ENCODE results near the gene ICAM1. TPM values are rescaled to one million over a fixed set of nuclear protein-coding genes. Genes with fewer than 3 reads are reported as not detected.
A peak's percentile ranks its signal among the peaks of the same experiment; 100 is the strongest.

Gene ICAM1
- total and polyA plus RNA-seq, 10 of the 15 experiments (the other 5 are each of a cell fraction or from before 2014, with no cell fraction given), result 7.6 to 115 (median 60.2) TPM

DNA sequence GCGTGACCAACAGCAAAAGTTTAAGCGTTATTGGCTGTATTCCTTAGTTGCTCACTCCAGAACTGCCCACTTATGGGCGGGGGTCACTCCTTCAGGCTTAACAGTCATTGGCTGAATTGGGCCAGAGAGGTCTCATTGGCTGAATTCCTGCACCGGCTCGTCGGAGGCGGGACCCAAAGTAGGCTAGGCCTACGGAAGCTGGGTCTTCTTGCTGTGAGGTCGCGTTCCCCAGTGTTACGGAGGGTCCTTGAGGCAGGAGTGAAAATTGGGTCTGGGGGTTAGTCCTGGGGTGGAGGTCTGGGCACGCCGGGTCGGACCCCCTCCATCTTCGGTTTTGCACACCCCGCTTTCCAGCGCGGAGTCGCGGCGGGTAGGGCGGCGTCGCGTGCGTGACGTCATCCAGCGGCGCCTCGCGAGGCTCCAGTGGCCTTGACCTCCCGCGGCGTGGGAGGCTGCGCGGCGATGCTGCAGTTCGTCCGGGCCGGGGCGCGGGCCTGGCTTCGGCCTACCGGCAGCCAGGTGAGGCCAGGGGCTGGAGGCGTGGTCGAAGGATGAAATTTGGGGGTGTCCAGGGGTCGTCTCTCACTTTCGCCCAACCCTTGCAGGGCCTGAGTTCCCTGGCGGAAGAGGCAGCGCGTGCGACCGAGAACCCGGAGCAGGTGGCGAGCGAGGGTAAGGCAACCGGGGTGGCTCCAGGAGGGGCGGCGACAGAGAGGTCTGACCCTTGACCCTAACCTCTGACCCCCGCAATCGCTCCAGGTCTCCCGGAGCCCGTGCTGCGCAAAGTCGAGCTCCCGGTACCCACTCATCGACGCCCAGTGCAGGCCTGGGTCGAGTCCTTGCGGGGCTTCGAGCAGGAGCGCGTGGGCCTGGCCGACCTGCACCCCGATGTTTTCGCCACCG, 18.9 kb upstream of the ICAM1 start, which contains the start of gene MRPL4 (continued):
- TF ChIP-seq ZNF622 (IDR thresholded peaks at IDR 0.05), result no peak
- TF ChIP-seq NFYB (IDR thresholded peaks at IDR 0.05; ENCODE audit: insufficient read depth, low read depth, low read length), result peak; percentile 99
- TF ChIP-seq, protein P1, sequence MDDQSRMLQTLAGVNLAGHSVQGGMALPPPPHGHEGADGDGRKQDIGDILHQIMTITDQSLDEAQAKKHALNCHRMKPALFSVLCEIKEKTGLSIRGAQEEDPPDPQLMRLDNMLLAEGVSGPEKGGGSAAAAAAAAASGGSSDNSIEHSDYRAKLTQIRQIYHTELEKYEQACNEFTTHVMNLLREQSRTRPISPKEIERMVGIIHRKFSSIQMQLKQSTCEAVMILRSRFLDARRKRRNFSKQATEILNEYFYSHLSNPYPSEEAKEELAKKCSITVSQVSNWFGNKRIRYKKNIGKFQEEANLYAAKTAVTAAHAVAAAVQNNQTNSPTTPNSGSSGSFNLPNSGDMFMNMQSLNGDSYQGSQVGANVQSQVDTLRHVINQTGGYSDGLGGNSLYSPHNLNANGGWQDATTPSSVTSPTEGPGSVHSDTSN (IDR thresholded peaks at IDR 0.05; ENCODE audit: insufficient replicate concordance, low read depth, low read length), result no peak
- TF ChIP-seq, protein P2, sequence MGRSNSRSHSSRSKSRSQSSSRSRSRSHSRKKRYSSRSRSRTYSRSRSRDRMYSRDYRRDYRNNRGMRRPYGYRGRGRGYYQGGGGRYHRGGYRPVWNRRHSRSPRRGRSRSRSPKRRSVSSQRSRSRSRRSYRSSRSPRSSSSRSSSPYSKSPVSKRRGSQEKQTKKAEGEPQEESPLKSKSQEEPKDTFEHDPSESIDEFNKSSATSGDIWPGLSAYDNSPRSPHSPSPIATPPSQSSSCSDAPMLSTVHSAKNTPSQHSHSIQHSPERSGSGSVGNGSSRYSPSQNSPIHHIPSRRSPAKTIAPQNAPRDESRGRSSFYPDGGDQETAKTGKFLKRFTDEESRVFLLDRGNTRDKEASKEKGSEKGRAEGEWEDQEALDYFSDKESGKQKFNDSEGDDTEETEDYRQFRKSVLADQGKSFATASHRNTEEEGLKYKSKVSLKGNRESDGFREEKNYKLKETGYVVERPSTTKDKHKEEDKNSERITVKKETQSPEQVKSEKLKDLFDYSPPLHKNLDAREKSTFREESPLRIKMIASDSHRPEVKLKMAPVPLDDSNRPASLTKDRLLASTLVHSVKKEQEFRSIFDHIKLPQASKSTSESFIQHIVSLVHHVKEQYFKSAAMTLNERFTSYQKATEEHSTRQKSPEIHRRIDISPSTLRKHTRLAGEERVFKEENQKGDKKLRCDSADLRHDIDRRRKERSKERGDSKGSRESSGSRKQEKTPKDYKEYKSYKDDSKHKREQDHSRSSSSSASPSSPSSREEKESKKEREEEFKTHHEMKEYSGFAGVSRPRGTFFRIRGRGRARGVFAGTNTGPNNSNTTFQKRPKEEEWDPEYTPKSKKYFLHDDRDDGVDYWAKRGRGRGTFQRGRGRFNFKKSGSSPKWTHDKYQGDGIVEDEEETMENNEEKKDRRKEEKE (IDR thresholded peaks at IDR 0.05), result no peak
- peak; percentile 92 for TF ChIP-seq MXI1 (IDR thresholded peaks at IDR 0.05; ENCODE audit: low read depth, low read length)
- 0 out of 2 replicates have a peak, but pooled peaks have one; percentile 47 for TF ChIP-seq TARDBP (IDR thresholded peaks at IDR 0.05; ENCODE audit: borderline replicate concordance)
- TF ChIP-seq SP1 (IDR thresholded peaks at IDR 0.05; ENCODE audit: low read depth, low read length), result peak; percentile 92
- no peak for TF ChIP-seq SUZ12 (IDR thresholded peaks at IDR 0.05; ENCODE audit: unreplicated experiment)
- no peak for TF ChIP-seq JUNB (IDR thresholded peaks at IDR 0.05)
- TF ChIP-seq RUNX3 (IDR thresholded peaks at IDR 0.05; ENCODE audit: low read length), result peak; percentile 41; the same call in 1 of the 2 replicates
- TF ChIP-seq, protein P3, sequence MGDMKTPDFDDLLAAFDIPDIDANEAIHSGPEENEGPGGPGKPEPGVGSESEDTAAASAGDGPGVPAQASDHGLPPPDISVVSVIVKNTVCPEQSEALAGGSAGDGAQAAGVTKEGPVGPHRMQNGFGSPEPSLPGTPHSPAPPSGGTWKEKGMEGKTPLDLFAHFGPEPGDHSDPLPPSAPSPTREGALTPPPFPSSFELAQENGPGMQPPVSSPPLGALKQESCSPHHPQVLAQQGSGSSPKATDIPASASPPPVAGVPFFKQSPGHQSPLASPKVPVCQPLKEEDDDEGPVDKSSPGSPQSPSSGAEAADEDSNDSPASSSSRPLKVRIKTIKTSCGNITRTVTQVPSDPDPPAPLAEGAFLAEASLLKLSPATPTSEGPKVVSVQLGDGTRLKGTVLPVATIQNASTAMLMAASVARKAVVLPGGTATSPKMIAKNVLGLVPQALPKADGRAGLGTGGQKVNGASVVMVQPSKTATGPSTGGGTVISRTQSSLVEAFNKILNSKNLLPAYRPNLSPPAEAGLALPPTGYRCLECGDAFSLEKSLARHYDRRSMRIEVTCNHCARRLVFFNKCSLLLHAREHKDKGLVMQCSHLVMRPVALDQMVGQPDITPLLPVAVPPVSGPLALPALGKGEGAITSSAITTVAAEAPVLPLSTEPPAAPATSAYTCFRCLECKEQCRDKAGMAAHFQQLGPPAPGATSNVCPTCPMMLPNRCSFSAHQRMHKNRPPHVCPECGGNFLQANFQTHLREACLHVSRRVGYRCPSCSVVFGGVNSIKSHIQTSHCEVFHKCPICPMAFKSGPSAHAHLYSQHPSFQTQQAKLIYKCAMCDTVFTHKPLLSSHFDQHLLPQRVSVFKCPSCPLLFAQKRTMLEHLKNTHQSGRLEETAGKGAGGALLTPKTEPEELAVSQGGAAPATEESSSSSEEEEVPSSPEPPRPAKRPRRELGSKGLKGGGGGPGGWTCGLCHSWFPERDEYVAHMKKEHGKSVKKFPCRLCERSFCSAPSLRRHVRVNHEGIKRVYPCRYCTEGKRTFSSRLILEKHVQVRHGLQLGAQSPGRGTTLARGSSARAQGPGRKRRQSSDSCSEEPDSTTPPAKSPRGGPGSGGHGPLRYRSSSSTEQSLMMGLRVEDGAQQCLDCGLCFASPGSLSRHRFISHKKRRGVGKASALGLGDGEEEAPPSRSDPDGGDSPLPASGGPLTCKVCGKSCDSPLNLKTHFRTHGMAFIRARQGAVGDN (IDR thresholded peaks at IDR 0.05), result peak; percentile 86
- TF ChIP-seq, protein P4, sequence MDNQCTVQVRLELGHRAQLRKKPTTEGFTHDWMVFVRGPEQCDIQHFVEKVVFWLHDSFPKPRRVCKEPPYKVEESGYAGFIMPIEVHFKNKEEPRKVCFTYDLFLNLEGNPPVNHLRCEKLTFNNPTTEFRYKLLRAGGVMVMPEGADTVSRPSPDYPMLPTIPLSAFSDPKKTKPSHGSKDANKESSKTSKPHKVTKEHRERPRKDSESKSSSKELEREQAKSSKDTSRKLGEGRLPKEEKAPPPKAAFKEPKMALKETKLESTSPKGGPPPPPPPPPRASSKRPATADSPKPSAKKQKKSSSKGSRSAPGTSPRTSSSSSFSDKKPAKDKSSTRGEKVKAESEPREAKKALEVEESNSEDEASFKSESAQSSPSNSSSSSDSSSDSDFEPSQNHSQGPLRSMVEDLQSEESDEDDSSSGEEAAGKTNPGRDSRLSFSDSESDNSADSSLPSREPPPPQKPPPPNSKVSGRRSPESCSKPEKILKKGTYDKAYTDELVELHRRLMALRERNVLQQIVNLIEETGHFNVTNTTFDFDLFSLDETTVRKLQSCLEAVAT (IDR thresholded peaks at IDR 0.05), result no peak
- TF ChIP-seq YBX1 (IDR thresholded peaks at IDR 0.05), result no peak
- peak; percentile 80 for TF ChIP-seq YY1 (IDR thresholded peaks at IDR 0.05; ENCODE audit: low read depth, low read length)
- TF ChIP-seq SMAD1 (IDR thresholded peaks at IDR 0.05; ENCODE audit: low read depth, partially characterized antibody), result no peak
- no peak for TF ChIP-seq CBX3 (IDR thresholded peaks at IDR 0.05; ENCODE audit: borderline replicate concordance, low read depth)
- TF ChIP-seq CBX5 (IDR thresholded peaks at IDR 0.05; ENCODE audit: low read depth), result no peak
- TF ChIP-seq, protein P5, sequence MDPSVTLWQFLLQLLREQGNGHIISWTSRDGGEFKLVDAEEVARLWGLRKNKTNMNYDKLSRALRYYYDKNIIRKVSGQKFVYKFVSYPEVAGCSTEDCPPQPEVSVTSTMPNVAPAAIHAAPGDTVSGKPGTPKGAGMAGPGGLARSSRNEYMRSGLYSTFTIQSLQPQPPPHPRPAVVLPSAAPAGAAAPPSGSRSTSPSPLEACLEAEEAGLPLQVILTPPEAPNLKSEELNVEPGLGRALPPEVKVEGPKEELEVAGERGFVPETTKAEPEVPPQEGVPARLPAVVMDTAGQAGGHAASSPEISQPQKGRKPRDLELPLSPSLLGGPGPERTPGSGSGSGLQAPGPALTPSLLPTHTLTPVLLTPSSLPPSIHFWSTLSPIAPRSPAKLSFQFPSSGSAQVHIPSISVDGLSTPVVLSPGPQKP (IDR thresholded peaks at IDR 0.05; ENCODE audit: low read depth, low read length), result no peak
- TF ChIP-seq WRNIP1 (IDR thresholded peaks at IDR 0.05; ENCODE audit: borderline replicate concordance, low read depth, low read length), result no peak

Measured in GM12878 (cell line).